Astrocyte of the cerebellum (primary cell): ENCODE measurements around the gene SLC16A3.

Source experiments
- DNase-seq: peaks from one replicate; pipeline ENCODE4 v3.0.0-alpha.2; 2011; ENCODE audit warnings: low read depth
- H3K4me3 ChIP-seq: 2 replicates; pipeline ENCODE4 v1.5.1; 2011; ENCODE audit warnings: mild to moderate bottlenecking, low read depth, low read length, moderate library complexity
- CTCF ChIP-seq: IDR thresholded peaks from 2 replicates; pipeline ENCODE4 v1.5.1; 2012; ENCODE audit warnings: low read length, low read depth, moderate library complexity, mild to moderate bottlenecking; ENCODE audit errors: missing control alignments
- in situ Hi-C: cut with HindIII; loops from 2 replicates; pipeline ENCODE4 v1.10.0; 2017; ENCODE audit warnings: low sequenced_read_pairs

The SLC16A3 gene

GRCh38 chr17:82219083-82219482, 9.8 kb upstream of the SLC16A3 start:
- DNase-seq, result no peak
- no peak for TF ChIP-seq CTCF
- H3K4me3 ChIP-seq, result no peak overlapping the region
- in situ Hi-C loops, result no loop called here

- no peak for TF ChIP-seq CTCF
- H3K4me3 ChIP-seq, result no peak overlapping the region
- DNase-seq, result no peak
- in situ Hi-C loops, result no loop called here
Measured at GRCh38 chr17:82219753-82220709, 8.8 kb upstream of the SLC16A3 start.

GRCh38 chr17:82221341-82221902, 7.4 kb upstream of the SLC16A3 start:
- in situ Hi-C loops, result no loop called here
- no peak for DNase-seq
- TF ChIP-seq CTCF, result no peak
- no peak overlapping the region for H3K4me3 ChIP-seq

- H3K4me3 ChIP-seq, result no peak overlapping the region
- no peak for TF ChIP-seq CTCF
- in situ Hi-C loops, result no loop called here
- DNase-seq, result no peak
Measured at GRCh38 chr17:82222816-82223215, 6.0 kb upstream of the SLC16A3 start.

GRCh38 chr17:82223517-82223916, 5.3 kb upstream of the SLC16A3 start:
- in situ Hi-C loops, result no loop called here
- DNase-seq, result no peak
- no peak for TF ChIP-seq CTCF
- no peak overlapping the region for H3K4me3 ChIP-seq

GRCh38 chr17:82224666-82225065, 4.2 kb upstream of the SLC16A3 start:
- in situ Hi-C loops, result no loop called here
- no peak overlapping the region for H3K4me3 ChIP-seq
- DNase-seq, result no peak
- TF ChIP-seq CTCF, result no peak
